CD14-positive monocyte (primary cell): Measurements from ENCODE around the gene C6orf132. TPM values are rescaled to one million over a fixed set of nuclear protein-coding genes. Genes with fewer than 3 reads are reported as not detected.
A peak's percentile ranks its signal among the peaks of the same experiment; 100 is the strongest.

Source experiments
- DNase-seq, 3 donors: peaks; one replicate each; pipeline ENCODE4 v3.0.0-alpha.2; 2011 to 2022
- H2AFZ ChIP-seq: 2 replicates; pipeline ENCODE4 v1.6.0; 2012; ENCODE audit warnings: mild to moderate bottlenecking, low read depth, low read length, inconsistent platforms; ENCODE audit not compliant: insufficient read depth, poor library complexity, severe bottlenecking
- H3K27ac ChIP-seq, 2 donors: 1 replicate in 1 of 2; 2 replicates in 1 of 2; pipeline ENCODE4 v1.5.1; 2012 to 2013; ENCODE audit warnings: low read length in 2 of 2, control low read depth in 1 of 2, inconsistent platforms in 1 of 2, low read depth in 1 of 2, mild to moderate bottlenecking in 1 of 2
- H3K27me3 ChIP-seq, 2 donors: one replicate each; pipeline versions ENCODE4 v1.6.0 to v1.6.1; 2011 to 2013; ENCODE audit warnings: low read length in 2 of 2; ENCODE audit not compliant: control insufficient read depth in 2 of 2, insufficient read depth in 2 of 2
- H3K36me3 ChIP-seq, 2 donors: replicated peaks in 1 of 2; 1 replicate in 1 of 2; 2 replicates in 1 of 2; pipeline versions ENCODE4 v1.5.1 to v1.6.1; 2012 to 2013; ENCODE audit warnings: low read length in 2 of 2, control low read depth in 1 of 2, inconsistent platforms in 1 of 2, mild to moderate bottlenecking in 1 of 2; ENCODE audit not compliant: insufficient read depth in 2 of 2, control insufficient read depth in 1 of 2
- H3K4me1 ChIP-seq, 2 donors: 1 replicate in 1 of 2; 2 replicates in 1 of 2; pipeline versions ENCODE4 v1.5.1 to v1.6.1; 2012 to 2013; ENCODE audit warnings: low read length in 2 of 2, control low read depth in 1 of 2, inconsistent platforms in 1 of 2, mild to moderate bottlenecking in 1 of 2, moderate library complexity in 1 of 2; ENCODE audit not compliant: insufficient read depth in 2 of 2, control insufficient read depth in 1 of 2
- H3K4me2 ChIP-seq: replicated peaks from 2 replicates; pipeline ENCODE3; 2012; ENCODE audit warnings: low read length, moderate library complexity, mild to moderate bottlenecking; ENCODE audit not compliant: poor library complexity, severe bottlenecking; ENCODE audit errors: extremely low read depth
- H3K4me3 ChIP-seq, 3 experiments: fragments of 200-600 bp in 1 of 3; sonication (generic) in 1 of 3; replicated peaks in 1 of 3; 1 replicate in 2 of 3; 2 replicates in 1 of 3; pipeline ENCODE4 v1.5.1; 2011 to 2013; ENCODE audit warnings: low read length in 3 of 3, mild to moderate bottlenecking in 3 of 3, control low read depth in 2 of 3, low read depth in 2 of 3, inconsistent platforms in 1 of 3, moderate library complexity in 1 of 3
- H3K79me2 ChIP-seq: 2 replicates; pipeline ENCODE4 v1.6.0; 2012; ENCODE audit warnings: mild to moderate bottlenecking, control low read depth, inconsistent platforms, low read length, moderate library complexity; ENCODE audit not compliant: insufficient read depth
- H3K9ac ChIP-seq: 2 replicates; pipeline ENCODE4 v1.6.0; 2017; ENCODE audit warnings: low read length, mild to moderate bottlenecking; ENCODE audit not compliant: insufficient read depth, poor library complexity, severe bottlenecking
- H3K9me3 ChIP-seq, 2 donors: replicated peaks in 1 of 2; 1 replicate in 1 of 2; 2 replicates in 1 of 2; pipeline versions ENCODE4 v1.5.1 to v1.6.1; 2012 to 2013; ENCODE audit warnings: low read length in 2 of 2, control low read depth in 1 of 2; ENCODE audit not compliant: control insufficient read depth in 1 of 2, insufficient read depth in 1 of 2
- H4K20me1 ChIP-seq: 2 replicates; pipeline ENCODE4 v1.6.0; 2012; ENCODE audit warnings: mild to moderate bottlenecking, low read length, control low read depth, moderate library complexity; ENCODE audit not compliant: insufficient read depth
- H3K27ac Mint-ChIP-seq, 7 donors: one replicate each; pipeline ENCODE4 v1.8.0; 2020; ENCODE audit warnings: mild to moderate bottlenecking in 7 of 7, mixed read lengths in 7 of 7, moderate library complexity in 6 of 7, inconsistent platforms in 2 of 7
- H3K27me3 Mint-ChIP-seq, 3 donors: one replicate each; pipeline ENCODE4 v1.8.0; 2021 to 2022; ENCODE audit warnings: low read depth in 3 of 3, mild to moderate bottlenecking in 3 of 3, mixed read lengths in 3 of 3, moderate library complexity in 3 of 3, inconsistent platforms in 1 of 3
- H3K36me3 Mint-ChIP-seq, 2 donors: one replicate each; pipeline ENCODE4 v1.8.0; 2020; ENCODE audit warnings: mixed read lengths in 2 of 2, inconsistent platforms in 1 of 2, mild to moderate bottlenecking in 1 of 2
- H3K4me1 Mint-ChIP-seq: one replicate; pipeline ENCODE4 v1.8.0; 2020; ENCODE audit warnings: mild to moderate bottlenecking, mixed read lengths
- H3K4me3 Mint-ChIP-seq, 2 donors: one replicate each; pipeline ENCODE4 v1.8.0; 2020; ENCODE audit warnings: mild to moderate bottlenecking in 2 of 2, mixed read lengths in 2 of 2, moderate library complexity in 1 of 2
- H3K9me3 Mint-ChIP-seq, 7 donors: one replicate each; pipeline ENCODE4 v1.8.0; 2020 to 2022; ENCODE audit warnings: mixed read lengths in 7 of 7, mild to moderate bottlenecking in 6 of 7, moderate library complexity in 6 of 7, inconsistent platforms in 2 of 7
- WGBS: methylation state at CpG from one replicate; pipeline ENCODE4 v1.1.5; 2013; ENCODE audit warnings: missing lambda C conversion rate; ENCODE audit not compliant: insufficient coverage; 5-methylcytosine and 5-hydroxymethylcytosine counted together
- intact Hi-C, 2 donors: fragments of 100-400 bp; cut with micrococcal nuclease; formaldehyde crosslinking; loops; one replicate each; pipeline versions ENCODE4 v1.15.0 to v1.15.1; 2023
- polyA plus RNA-seq, 3 donors: library from polyadenylated mRNA; depleted of rRNA in 1 of 3; unstranded in 2 of 3; stranded (reverse) in 1 of 3; fragments of 300-500 nt in 2 of 3; fragments of >200 nt in 1 of 3; fragmentation: Illumina TruSeq in 2 of 3; gene quantifications; 1 replicate in 2 of 3; 2 replicates in 1 of 3; pipeline ENCODE4 v1.2.3, GENCODE V29; 2012 to 2021
- TF ChIP-seq, protein P1 (sequence below): fragments of 200-600 bp; IDR thresholded peaks from one replicate; pipeline ENCODE4 v1.8.0; 2022; ENCODE audit warnings: antibody characterized with exemption, mild to moderate bottlenecking

The C6orf132 gene
- polyA plus RNA-seq, 3 donors, result not detected

DNA sequence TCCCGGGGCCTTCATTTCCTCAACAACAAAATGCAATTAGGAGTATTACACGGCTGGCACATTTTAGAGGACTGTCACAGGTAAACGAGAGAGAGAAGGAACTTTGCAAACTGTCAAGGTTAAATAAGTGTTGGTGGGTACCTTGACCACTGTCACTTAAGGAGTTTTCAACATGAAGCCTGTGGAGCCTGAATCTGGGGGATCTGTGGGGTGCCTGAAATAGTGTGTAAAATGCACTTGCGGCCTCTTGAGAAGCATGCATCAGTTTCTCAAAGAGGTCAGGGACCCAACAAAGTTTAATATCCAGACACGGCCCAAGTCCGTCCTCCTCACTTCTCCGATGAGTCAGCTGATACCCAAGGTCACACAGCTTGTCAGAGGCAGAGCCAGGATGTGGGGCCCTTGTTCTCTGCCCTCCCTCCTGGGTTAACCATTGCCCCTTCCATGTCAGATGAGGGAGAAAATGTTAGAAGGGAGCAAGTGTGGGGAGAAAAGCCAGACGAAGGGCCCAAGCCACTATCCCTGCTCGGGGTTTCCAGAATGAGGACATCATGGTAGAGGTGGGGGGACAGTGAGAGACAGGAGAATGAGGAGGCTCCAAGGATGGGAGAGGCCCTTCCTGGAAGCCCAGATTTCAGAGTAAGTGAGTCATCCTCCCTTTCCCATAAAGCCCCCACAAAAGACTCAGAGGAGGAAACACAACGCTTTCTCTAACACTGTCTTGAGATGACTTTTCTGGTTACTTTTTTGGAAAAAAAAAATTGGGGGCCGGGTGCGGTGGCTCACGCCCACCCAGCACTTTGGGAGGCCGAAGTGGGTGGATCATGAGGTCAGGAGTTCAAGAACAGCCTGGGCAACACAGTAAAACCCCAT is 42.2 kb downstream of the C6orf132 start:
- DNase-seq, result no peak
- Histone ChIP-seq H2AFZ (no peak overlapping the region), H3K27ac (no peak overlapping the region), H3K9me3 (no peaks in the 10 kb centered on the region), H3K9ac (no peak overlapping the region), H3K27me3 (peaks cover 0 to 7% of the 10 kb centered on the region in 2 donors), H4K20me1 (no peaks in the 10 kb centered on the region), H3K79me2 (no peaks in the 10 kb centered on the region), H3K4me2 (no peak overlapping the region), H3K4me3 (no peak overlapping the region), H3K4me1 (peaks cover 9 to 14% of the 10 kb centered on the region in 2 donors), H3K36me3 (no peaks in the 10 kb centered on the region)
- Mint-ChIP-seq H3K27ac (no peak overlapping the region), H3K27me3 (peaks cover 10 to 19% (median 10%) of the 10 kb centered on the region in 3 donors), H3K36me3 (no peaks in the 10 kb centered on the region), H3K4me3 (no peak overlapping the region), H3K4me1 (peaks cover 9% of the 10 kb centered on the region), H3K9me3 (peaks cover 0 to 2% (median 0%) of the 10 kb centered on the region in 7 donors)
- TF ChIP-seq, protein P1, sequence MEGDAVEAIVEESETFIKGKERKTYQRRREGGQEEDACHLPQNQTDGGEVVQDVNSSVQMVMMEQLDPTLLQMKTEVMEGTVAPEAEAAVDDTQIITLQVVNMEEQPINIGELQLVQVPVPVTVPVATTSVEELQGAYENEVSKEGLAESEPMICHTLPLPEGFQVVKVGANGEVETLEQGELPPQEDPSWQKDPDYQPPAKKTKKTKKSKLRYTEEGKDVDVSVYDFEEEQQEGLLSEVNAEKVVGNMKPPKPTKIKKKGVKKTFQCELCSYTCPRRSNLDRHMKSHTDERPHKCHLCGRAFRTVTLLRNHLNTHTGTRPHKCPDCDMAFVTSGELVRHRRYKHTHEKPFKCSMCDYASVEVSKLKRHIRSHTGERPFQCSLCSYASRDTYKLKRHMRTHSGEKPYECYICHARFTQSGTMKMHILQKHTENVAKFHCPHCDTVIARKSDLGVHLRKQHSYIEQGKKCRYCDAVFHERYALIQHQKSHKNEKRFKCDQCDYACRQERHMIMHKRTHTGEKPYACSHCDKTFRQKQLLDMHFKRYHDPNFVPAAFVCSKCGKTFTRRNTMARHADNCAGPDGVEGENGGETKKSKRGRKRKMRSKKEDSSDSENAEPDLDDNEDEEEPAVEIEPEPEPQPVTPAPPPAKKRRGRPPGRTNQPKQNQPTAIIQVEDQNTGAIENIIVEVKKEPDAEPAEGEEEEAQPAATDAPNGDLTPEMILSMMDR, result no peak
- WGBS, result 88% methylated on average over 7 of the region's 14 CpGs
- intact Hi-C loops, result no loop called here

DNA sequence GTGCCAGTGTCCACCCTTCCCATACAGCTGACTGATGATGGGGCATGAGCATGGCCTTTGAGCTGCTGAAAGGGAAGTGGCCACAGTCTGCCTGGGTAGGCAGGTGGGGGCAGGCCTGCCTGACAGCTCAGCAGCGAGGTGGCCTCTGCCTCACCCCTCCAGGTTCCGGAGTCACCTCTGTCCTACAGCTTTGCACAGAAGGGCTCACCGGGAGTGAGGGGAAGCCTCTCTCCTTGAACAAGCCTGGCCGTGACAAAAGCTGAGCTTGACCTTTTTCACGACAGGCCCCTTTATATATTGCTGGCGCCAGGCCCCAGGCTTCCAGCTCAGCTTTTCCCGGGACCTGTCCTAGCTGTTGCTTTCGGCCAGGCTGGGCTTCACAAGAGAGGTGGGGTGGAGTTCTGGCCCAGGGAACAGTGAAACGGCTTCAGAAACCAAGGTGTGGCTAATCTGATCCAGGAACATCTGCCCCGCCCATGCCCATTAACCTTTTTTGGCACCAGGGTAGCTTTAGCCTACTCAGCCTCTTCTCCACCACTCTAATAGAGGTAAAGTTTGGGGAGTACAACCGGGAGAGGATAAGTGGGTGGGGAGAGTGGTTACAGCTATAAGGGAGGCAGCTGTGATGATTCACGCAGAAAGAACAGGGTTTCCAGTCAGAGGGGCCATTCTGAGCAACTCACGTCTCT is 42.9 kb downstream of the C6orf132 start:
- 83% methylated on average over 5 of the region's 13 CpGs for WGBS
- intact Hi-C loops, result no loop called here
- Histone ChIP-seq H3K4me1 (peaks cover 5 to 8% of the 10 kb centered on the region in 2 donors), H3K79me2 (no peaks in the 10 kb centered on the region), H3K4me3 (no peak overlapping the region), H2AFZ (no peak overlapping the region), H3K27ac (no peak overlapping the region), H3K4me2 (no peak overlapping the region), H3K36me3 (no peaks in the 10 kb centered on the region), H4K20me1 (no peaks in the 10 kb centered on the region), H3K9ac (no peak overlapping the region), H3K27me3 (no peaks in the 10 kb centered on the region), H3K9me3 (no peaks in the 10 kb centered on the region)
- DNase-seq, result no peak
- Mint-ChIP-seq H3K27ac (peak overlapping the region in 1 of 7 donors; percentile 28), H3K36me3 (no peaks in the 10 kb centered on the region), H3K9me3 (peaks cover 0 to 2% (median 0%) of the 10 kb centered on the region in 7 donors), H3K4me3 (no peak overlapping the region), H3K4me1 (peaks cover 6% of the 10 kb centered on the region), H3K27me3 (peaks cover 4 to 11% (median 6%) of the 10 kb centered on the region in 3 donors)
- TF ChIP-seq, protein P1, result no peak
